ENCODE results near the gene GUCY1A2. TPM values are rescaled to one million over a fixed set of nuclear protein-coding genes. Genes with fewer than 3 reads are reported as not detected.

Gene GUCY1A2
- total RNA-seq, 4 donors from 2014 or later, result 0.37 to 2.0 (median 0.67) TPM

GRCh38 chr11:106728379-106728778, 289.9 kb downstream of the GUCY1A2 start:
- Histone ChIP-seq H3K27ac (no peak overlapping the region), H3K4me1 (no peaks in the 10 kb centered on the region), H3K36me3 (no peaks in the 10 kb centered on the region), H3K4me3 (no peak overlapping the region), H3K9me3 (no peaks in the 10 kb centered on the region), H3K27me3 (no peaks in the 10 kb centered on the region)
- in situ Hi-C loops (cut with MboI; ENCODE audit: low pct_ligation_motif_present in 1 of 4, low pct_unique_long_range_greater_than_20kb in 1 of 4, low sequenced_read_pairs in 3 of 4), result no loop called here
- TF ChIP-seq POLR2AphosphoS5 (IDR thresholded peaks at IDR 0.05) (no peak), POLR2A (IDR thresholded peaks at IDR 0.05) (no peak), EP300 (IDR thresholded peaks at IDR 0.05; ENCODE audit: low read depth) (no peak), CTCF (IDR thresholded peaks at IDR 0.05) (no peak)
- intact Hi-C loops (cut with DNase I; ENCODE audit: low total_unique reads), result no loop called here
- 77 to 82% methylated on average over 1 of the region's 1 CpG for WGBS, 2 donors (ENCODE audit: low coverage in 1 of 2)
- no peak for DNase-seq

DNA sequence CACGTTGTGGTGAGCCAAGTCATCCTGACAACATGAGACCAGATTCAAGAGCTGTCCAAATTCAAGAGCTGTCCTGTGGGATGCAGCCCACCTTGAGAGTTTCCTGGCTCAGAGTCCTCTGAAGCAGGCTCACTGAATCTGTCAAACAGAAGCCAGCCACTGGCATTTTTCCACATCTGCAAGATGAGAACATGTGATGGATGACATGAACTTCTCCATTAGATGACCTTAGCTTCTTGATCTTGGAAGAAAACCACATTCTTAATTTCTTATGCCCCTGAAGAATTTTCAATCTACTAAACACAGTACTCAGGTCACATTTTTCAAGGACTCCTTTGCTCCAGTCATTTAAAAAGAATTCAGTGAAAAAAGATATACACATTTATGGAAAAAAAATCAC, 291.0 kb downstream of the GUCY1A2 start:
- Histone ChIP-seq H3K9me3 (no peaks in the 10 kb centered on the region), H3K27ac (no peak overlapping the region), H3K4me3 (no peak overlapping the region), H3K36me3 (no peaks in the 10 kb centered on the region), H3K4me1 (no peaks in the 10 kb centered on the region), H3K27me3 (no peaks in the 10 kb centered on the region)
- in situ Hi-C loops (cut with MboI; ENCODE audit: low pct_ligation_motif_present in 1 of 4, low pct_unique_long_range_greater_than_20kb in 1 of 4, low sequenced_read_pairs in 3 of 4), result no loop called here
- DNase-seq, result no peak
- intact Hi-C loops (cut with DNase I; ENCODE audit: low total_unique reads), result no loop called here
- WGBS, 2 donors (ENCODE audit: low coverage in 1 of 2), result 14 to 38% methylated on average over 1 of the region's 1 CpG
- TF ChIP-seq EP300 (IDR thresholded peaks at IDR 0.05; ENCODE audit: low read depth) (no peak), CTCF (IDR thresholded peaks at IDR 0.05) (no peak), POLR2AphosphoS5 (IDR thresholded peaks at IDR 0.05) (no peak), POLR2A (IDR thresholded peaks at IDR 0.05) (no peak)

GRCh38 chr11:106724293-106724892, 293.9 kb downstream of the GUCY1A2 start:
- intact Hi-C loops (cut with DNase I; ENCODE audit: low total_unique reads) (no loop called here), in situ Hi-C loops (cut with MboI; ENCODE audit: low pct_ligation_motif_present in 1 of 4, low pct_unique_long_range_greater_than_20kb in 1 of 4, low sequenced_read_pairs in 3 of 4) (no loop called here)
- no peak for TF ChIP-seq POLR2AphosphoS5 (IDR thresholded peaks at IDR 0.05)
- TF ChIP-seq CTCF (IDR thresholded peaks at IDR 0.05), result no peak
- no peak for TF ChIP-seq POLR2A (IDR thresholded peaks at IDR 0.05)
- TF ChIP-seq EP300 (IDR thresholded peaks at IDR 0.05; ENCODE audit: low read depth), result no peak
- no peaks in the 10 kb centered on the region for H3K4me1 ChIP-seq
- no peak overlapping the region for H3K4me3 ChIP-seq
- H3K27ac ChIP-seq, result no peak overlapping the region
- H3K9me3 ChIP-seq, result no peaks in the 10 kb centered on the region
- WGBS, 2 donors (ENCODE audit: low coverage in 1 of 2), result 43 to 57% methylated on average over 5 of the region's 5 CpGs
- H3K27me3 ChIP-seq, result no peaks in the 10 kb centered on the region
- no peaks in the 10 kb centered on the region for H3K36me3 ChIP-seq
- DNase-seq, result no peak

GRCh38 chr11:106723071-106723470, 295.2 kb downstream of the GUCY1A2 start:
- no peaks in the 10 kb centered on the region for H3K36me3 ChIP-seq
- intact Hi-C loops (cut with DNase I; ENCODE audit: low total_unique reads), result no loop called here

More at GRCh38 chr11:106723071-106723470, 295.2 kb downstream of the GUCY1A2 start:
- no peak overlapping the region for H3K27ac ChIP-seq
- no peaks in the 10 kb centered on the region for H3K9me3 ChIP-seq
- H3K27me3 ChIP-seq, result no peaks in the 10 kb centered on the region
- no peak for DNase-seq
- H3K4me3 ChIP-seq, result no peak overlapping the region
- TF ChIP-seq POLR2AphosphoS5 (IDR thresholded peaks at IDR 0.05) (no peak), EP300 (IDR thresholded peaks at IDR 0.05; ENCODE audit: low read depth) (no peak), CTCF (IDR thresholded peaks at IDR 0.05) (no peak), POLR2A (IDR thresholded peaks at IDR 0.05) (no peak)
- 60 to 74% methylated on average over 3 of the region's 3 CpGs for WGBS, 2 donors (ENCODE audit: low coverage in 1 of 2)
- in situ Hi-C loops (cut with MboI; ENCODE audit: low pct_ligation_motif_present in 1 of 4, low pct_unique_long_range_greater_than_20kb in 1 of 4, low sequenced_read_pairs in 3 of 4), result no loop called here
- no peaks in the 10 kb centered on the region for H3K4me1 ChIP-seq

All from transverse colon (tissue), 4 donors.